Astrocyte (in vitro differentiated cells and primary cell): Measurements from ENCODE around the gene TLR9. TPM values are rescaled to one million over a fixed set of nuclear protein-coding genes. Genes with fewer than 3 reads are reported as not detected.

Experiments
- DNase-seq: peaks from one replicate; pipeline ENCODE4 v3.0.0-alpha.2; 2010; ENCODE audit warnings: low read depth
- FAIRE-seq: peaks from 2 replicates; lab custom pipeline; 2011; peaks lifted over from hg19 to GRCh38; lab: Jason Lieb, UNC
- H2AFZ ChIP-seq: 2 replicates; pipeline ENCODE4 v1.6.0; 2012; ENCODE audit warnings: low read depth, low read length, inconsistent platforms
- H3K27ac ChIP-seq: 2 replicates; pipeline ENCODE4 v1.5.1; 2011; ENCODE audit warnings: low read depth, low read length, inconsistent platforms
- H3K27me3 ChIP-seq: 2 replicates; pipeline ENCODE4 v1.6.0; 2011; ENCODE audit warnings: low read length, inconsistent platforms; ENCODE audit not compliant: insufficient read depth
- H3K36me3 ChIP-seq: 2 replicates; pipeline ENCODE4 v1.5.1; 2011; ENCODE audit warnings: low read length, inconsistent platforms; ENCODE audit not compliant: insufficient read depth
- H3K4me1 ChIP-seq: 2 replicates; pipeline ENCODE4 v1.5.1; 2011; ENCODE audit warnings: low read length, inconsistent platforms; ENCODE audit not compliant: insufficient read depth
- H3K4me2 ChIP-seq: 2 replicates; pipeline ENCODE4 v1.6.0; 2012; ENCODE audit warnings: low read length, inconsistent platforms
- H3K4me3 ChIP-seq: 2 replicates; pipeline ENCODE4 v1.5.1; 2011; ENCODE audit warnings: low read depth, mild to moderate bottlenecking, low read length, inconsistent platforms; ENCODE audit not compliant: insufficient read depth
- H3K79me2 ChIP-seq: 2 replicates; pipeline ENCODE4 v1.6.0; 2012; ENCODE audit warnings: mild to moderate bottlenecking, low read length, inconsistent platforms; ENCODE audit not compliant: insufficient read depth
- H3K9ac ChIP-seq: 2 replicates; pipeline ENCODE4 v1.6.0; 2012; ENCODE audit warnings: mild to moderate bottlenecking, low read length, inconsistent platforms
- H3K9me3 ChIP-seq: 2 replicates; pipeline ENCODE4 v1.5.1; 2012; ENCODE audit warnings: low read depth, mild to moderate bottlenecking, low read length, inconsistent platforms; ENCODE audit not compliant: insufficient read depth
- H4K20me1 ChIP-seq: 2 replicates; pipeline ENCODE4 v1.6.0; 2012; ENCODE audit warnings: low read length, inconsistent platforms; ENCODE audit not compliant: insufficient read depth
- H3K27ac Mint-ChIP-seq: one replicate; pipeline ENCODE4 v1.8.0; 2021; ENCODE audit warnings: mild to moderate bottlenecking, mixed read lengths; ENCODE audit not compliant: unreplicated experiment
- H3K27me3 Mint-ChIP-seq: one replicate; pipeline ENCODE4 v1.8.0; 2021; ENCODE audit warnings: low read depth, mixed read lengths; ENCODE audit not compliant: unreplicated experiment
- H3K36me3 Mint-ChIP-seq: one replicate; pipeline ENCODE4 v1.8.0; 2021; ENCODE audit warnings: low read depth, mixed read lengths; ENCODE audit not compliant: unreplicated experiment
- H3K4me1 Mint-ChIP-seq: one replicate; pipeline ENCODE4 v1.8.0; 2021; ENCODE audit warnings: low read depth, mixed read lengths; ENCODE audit not compliant: unreplicated experiment
- H3K4me3 Mint-ChIP-seq: one replicate; pipeline ENCODE4 v1.8.0; 2021; ENCODE audit warnings: mild to moderate bottlenecking, moderate library complexity, mixed read lengths; ENCODE audit not compliant: unreplicated experiment
- H3K9me3 Mint-ChIP-seq: one replicate; pipeline ENCODE4 v1.8.0; 2021; ENCODE audit warnings: mild to moderate bottlenecking, mixed read lengths; ENCODE audit not compliant: unreplicated experiment
- EZH2 ChIP-seq: IDR thresholded peaks from 2 replicates; pipeline ENCODE4 v1.6.1; 2012; ENCODE audit warnings: mild to moderate bottlenecking, low read length, inconsistent platforms; ENCODE audit not compliant: insufficient read depth
- total RNA-seq: library from RNA; stranded (reverse); gene quantifications from 2 replicates; pipeline ENCODE4 v1.2.1, GENCODE V29; 2021
- TF ChIP-seq, protein P1 (sequence below): IDR thresholded peaks from 2 replicates; pipeline ENCODE4 v1.5.1; 2011; ENCODE audit warnings: low read depth, mild to moderate bottlenecking, inconsistent platforms, low read length, moderate library complexity; ENCODE audit not compliant: insufficient read depth

The TLR9 gene
- total RNA-seq, 1 donor from 2014 or later, result 0.25 TPM

DNA sequence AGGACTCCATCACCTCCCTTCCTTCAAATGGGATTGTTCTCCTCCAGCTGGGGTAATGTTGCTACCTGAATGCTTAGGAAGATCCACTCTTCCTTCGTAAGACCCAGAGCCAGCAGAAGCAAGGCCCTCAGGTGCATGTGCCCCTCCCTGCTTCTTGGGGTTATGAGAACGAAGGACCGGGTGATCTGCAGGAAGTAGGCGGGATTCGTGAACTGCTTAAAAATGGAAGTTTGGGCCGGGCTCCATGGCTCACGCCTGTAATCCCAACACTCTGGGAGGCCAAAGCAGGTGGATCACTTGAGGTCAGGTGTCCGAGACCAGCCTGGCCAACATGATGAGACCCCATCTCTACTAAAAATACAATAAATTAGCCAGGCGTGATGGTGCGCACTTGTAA, 8.0 kb downstream of the TLR9 start:
- peaks cover 12% of the 10 kb centered on the region for H3K4me1 Mint-ChIP-seq
- H3K36me3 ChIP-seq, result peaks cover 15% of the 10 kb centered on the region
- H3K27ac ChIP-seq, result no peak overlapping the region
- peaks cover 22% of the 10 kb centered on the region for H3K4me1 ChIP-seq
- no peak overlapping the region for H3K9ac ChIP-seq
- peaks cover 8% of the 10 kb centered on the region for H4K20me1 ChIP-seq
- H3K27me3 ChIP-seq, result no peaks in the 10 kb centered on the region
- H3K4me3 ChIP-seq, result no peak overlapping the region
- DNase-seq (no peak), FAIRE-seq (no peak)
- peaks cover 13% of the 10 kb centered on the region for H3K36me3 Mint-ChIP-seq
- H2AFZ ChIP-seq, result no peak overlapping the region
- no peaks in the 10 kb centered on the region for H3K79me2 ChIP-seq
- no peak overlapping the region for H3K4me3 Mint-ChIP-seq
- no peak overlapping the region for H3K27ac Mint-ChIP-seq
- TF ChIP-seq, protein P1, sequence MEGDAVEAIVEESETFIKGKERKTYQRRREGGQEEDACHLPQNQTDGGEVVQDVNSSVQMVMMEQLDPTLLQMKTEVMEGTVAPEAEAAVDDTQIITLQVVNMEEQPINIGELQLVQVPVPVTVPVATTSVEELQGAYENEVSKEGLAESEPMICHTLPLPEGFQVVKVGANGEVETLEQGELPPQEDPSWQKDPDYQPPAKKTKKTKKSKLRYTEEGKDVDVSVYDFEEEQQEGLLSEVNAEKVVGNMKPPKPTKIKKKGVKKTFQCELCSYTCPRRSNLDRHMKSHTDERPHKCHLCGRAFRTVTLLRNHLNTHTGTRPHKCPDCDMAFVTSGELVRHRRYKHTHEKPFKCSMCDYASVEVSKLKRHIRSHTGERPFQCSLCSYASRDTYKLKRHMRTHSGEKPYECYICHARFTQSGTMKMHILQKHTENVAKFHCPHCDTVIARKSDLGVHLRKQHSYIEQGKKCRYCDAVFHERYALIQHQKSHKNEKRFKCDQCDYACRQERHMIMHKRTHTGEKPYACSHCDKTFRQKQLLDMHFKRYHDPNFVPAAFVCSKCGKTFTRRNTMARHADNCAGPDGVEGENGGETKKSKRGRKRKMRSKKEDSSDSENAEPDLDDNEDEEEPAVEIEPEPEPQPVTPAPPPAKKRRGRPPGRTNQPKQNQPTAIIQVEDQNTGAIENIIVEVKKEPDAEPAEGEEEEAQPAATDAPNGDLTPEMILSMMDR, result no peak
- peak overlapping the region; percentile 60 for H3K4me2 ChIP-seq
- H3K27me3 Mint-ChIP-seq, result no peaks in the 10 kb centered on the region
- H3K9me3 Mint-ChIP-seq, result no peaks in the 10 kb centered on the region
- no peaks in the 10 kb centered on the region for H3K9me3 ChIP-seq

DNA sequence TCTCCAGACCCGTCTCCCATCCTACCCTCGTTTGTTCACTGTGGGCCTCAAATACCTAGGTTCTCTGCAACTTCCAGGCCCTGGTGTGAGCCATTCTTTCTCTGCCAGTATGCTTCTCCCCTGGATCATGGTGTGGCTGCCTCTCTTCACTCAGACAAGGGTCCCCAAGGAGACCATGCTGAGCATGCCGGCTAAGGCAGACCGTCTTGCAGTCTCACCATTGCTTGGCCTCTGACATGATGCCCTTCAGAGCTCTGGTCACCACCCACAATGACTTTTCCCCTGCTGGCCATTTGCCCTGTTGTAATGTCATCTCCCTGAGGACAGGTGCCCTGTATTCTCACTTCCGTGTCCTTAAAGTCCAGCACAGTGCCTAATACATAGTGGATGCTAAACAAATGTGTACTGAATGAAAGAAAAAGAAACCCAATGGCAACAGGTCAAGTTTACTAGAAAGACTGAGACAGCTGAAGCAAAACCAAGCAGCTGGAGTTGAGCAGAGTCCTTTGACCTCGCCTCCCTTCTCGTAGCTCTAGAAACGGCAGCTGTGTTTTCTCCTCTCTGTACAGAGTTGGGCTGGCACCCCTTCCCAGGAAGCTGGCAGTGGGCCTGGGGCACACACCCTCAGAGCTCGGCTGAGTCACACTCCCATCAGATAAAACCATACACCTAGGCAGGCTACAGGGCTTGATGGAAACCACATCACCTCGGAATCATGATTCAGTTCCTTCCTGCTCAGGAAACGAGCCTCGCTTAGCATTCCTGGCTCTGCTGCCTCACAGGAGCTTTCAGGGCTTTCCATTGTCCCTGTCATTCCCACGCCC, 8.6 kb downstream of the TLR9 start:
- FAIRE-seq (peak; percentile 93), DNase-seq (peak; percentile 77)
- Histone ChIP-seq H3K9me3 (no peaks in the 10 kb centered on the region), H4K20me1 (peaks cover 8% of the 10 kb centered on the region), H3K79me2 (no peaks in the 10 kb centered on the region), H3K4me1 (peaks cover 22% of the 10 kb centered on the region), H2AFZ (no peak overlapping the region), H3K27ac (no peak overlapping the region), H3K9ac (no peak overlapping the region), H3K4me2 (peak overlapping the region; percentile 60), H3K4me3 (no peak overlapping the region), H3K27me3 (no peaks in the 10 kb centered on the region), H3K36me3 (peaks cover 21% of the 10 kb centered on the region)
- TF ChIP-seq EZH2, result no peak
- TF ChIP-seq, protein P1, result no peak
- Mint-ChIP-seq H3K36me3 (peaks cover 13% of the 10 kb centered on the region), H3K4me1 (peaks cover 12% of the 10 kb centered on the region), H3K4me3 (no peak overlapping the region), H3K27ac (no peak overlapping the region), H3K27me3 (no peaks in the 10 kb centered on the region), H3K9me3 (no peaks in the 10 kb centered on the region)

DNA sequence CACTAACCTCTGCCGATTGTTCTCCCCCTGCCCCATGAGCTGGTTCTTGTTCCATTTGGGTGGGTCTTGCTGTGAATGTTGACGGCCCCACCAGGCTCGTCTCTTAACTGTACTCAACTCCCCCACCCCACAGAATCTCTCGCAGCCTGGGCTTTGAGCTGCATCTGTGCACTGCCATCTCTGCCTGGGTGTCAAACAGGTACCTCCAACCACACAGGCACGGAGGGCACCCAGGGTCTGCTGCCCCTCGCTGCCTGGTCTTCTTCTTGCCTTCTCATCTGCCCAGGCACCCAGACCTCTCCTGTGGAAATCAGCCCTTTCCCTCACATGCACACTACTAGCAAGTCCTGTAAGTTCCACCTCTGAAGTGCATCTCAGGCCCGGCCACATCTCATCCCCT, 10.1 kb downstream of the TLR9 start:
- H3K9ac ChIP-seq, result no peak overlapping the region
- no peaks in the 10 kb centered on the region for H3K79me2 ChIP-seq
- no peaks in the 10 kb centered on the region for H3K9me3 ChIP-seq
- FAIRE-seq (no peak), DNase-seq (no peak)
- peaks cover 20% of the 10 kb centered on the region for H3K4me1 ChIP-seq
- Mint-ChIP-seq H3K27ac (no peak overlapping the region), H3K9me3 (no peaks in the 10 kb centered on the region), H3K27me3 (no peaks in the 10 kb centered on the region), H3K4me1 (peaks cover 12% of the 10 kb centered on the region), H3K36me3 (peaks cover 16% of the 10 kb centered on the region), H3K4me3 (no peak overlapping the region)
- peaks cover 8% of the 10 kb centered on the region for H4K20me1 ChIP-seq
- H2AFZ ChIP-seq, result no peak overlapping the region
- H3K36me3 ChIP-seq, result peaks cover 34% of the 10 kb centered on the region
- no peak overlapping the region for H3K4me2 ChIP-seq
- TF ChIP-seq, protein P1, result no peak
- no peak for TF ChIP-seq EZH2
- H3K27ac ChIP-seq, result no peak overlapping the region
- no peak overlapping the region for H3K4me3 ChIP-seq
- no peaks in the 10 kb centered on the region for H3K27me3 ChIP-seq
